ENCODE measurements around the gene GLTPD2.

DNA sequence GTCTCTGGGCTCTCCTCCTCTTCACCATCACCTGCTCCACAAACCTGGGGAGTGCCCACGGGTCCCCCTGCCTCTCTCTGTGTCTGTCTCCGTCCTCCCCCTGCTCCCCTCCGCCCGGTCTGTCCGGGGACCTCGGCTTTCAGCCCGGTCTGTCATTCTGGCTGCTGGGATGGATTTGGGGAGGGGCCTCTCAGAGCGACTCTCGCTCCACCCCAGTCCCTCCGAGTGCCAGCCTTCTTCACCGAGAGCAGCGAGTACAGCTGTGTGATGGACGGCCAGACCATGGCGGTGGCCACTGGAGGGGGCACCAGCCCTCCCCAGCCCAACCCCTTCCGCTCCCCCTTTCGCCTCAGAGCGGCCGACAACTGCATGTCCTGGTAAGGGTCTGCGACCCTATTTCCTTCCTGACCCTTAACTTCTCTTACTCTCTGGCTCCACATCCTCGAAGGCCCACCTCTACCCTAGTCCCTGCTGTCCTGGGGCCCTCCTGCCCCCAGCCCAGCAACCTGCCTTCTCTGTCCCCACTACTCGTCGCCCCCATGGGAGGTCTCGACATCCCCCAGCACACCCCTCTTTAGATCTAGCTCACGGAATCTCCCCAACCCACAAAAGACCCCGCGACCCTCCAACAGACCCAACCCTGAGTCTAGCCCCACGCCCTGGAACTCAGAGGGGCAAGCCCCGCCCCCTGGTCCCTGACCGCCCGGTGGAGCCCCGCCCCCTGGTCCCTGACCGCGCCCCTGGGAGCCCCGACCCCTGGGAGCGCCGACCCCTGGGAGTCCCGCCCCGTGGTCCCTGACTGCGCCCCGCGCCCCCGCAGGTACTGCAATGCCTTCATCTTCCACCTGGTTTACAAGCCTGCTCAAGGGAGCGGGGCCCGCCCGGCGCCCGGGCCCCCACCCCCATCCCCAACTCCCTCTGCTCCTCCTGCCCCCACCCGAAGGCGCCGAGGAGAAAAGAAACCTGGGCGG, 43.5 kb upstream of the GLTPD2 start:
- TF ChIP-seq, protein P1, sequence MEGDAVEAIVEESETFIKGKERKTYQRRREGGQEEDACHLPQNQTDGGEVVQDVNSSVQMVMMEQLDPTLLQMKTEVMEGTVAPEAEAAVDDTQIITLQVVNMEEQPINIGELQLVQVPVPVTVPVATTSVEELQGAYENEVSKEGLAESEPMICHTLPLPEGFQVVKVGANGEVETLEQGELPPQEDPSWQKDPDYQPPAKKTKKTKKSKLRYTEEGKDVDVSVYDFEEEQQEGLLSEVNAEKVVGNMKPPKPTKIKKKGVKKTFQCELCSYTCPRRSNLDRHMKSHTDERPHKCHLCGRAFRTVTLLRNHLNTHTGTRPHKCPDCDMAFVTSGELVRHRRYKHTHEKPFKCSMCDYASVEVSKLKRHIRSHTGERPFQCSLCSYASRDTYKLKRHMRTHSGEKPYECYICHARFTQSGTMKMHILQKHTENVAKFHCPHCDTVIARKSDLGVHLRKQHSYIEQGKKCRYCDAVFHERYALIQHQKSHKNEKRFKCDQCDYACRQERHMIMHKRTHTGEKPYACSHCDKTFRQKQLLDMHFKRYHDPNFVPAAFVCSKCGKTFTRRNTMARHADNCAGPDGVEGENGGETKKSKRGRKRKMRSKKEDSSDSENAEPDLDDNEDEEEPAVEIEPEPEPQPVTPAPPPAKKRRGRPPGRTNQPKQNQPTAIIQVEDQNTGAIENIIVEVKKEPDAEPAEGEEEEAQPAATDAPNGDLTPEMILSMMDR (IDR thresholded peaks at IDR 0.05), result no peak
- no peak for TF ChIP-seq TCF7L2 (IDR thresholded peaks at IDR 0.05; ENCODE audit: low read depth, low read length)

Data from Panc1 (cell line).